ENCODE results near the gene ZNF341. TPM values are rescaled to one million over a fixed set of nuclear protein-coding genes. Genes with fewer than 3 reads are reported as not detected.

The ZNF341 gene
- total RNA-seq, 1 donor from 2014 or later = 8.3 TPM

GRCh38 chr20:33772439-33772838 lies 40.6 kb downstream of the ZNF341 start:
- TF ChIP-seq, protein P1, sequence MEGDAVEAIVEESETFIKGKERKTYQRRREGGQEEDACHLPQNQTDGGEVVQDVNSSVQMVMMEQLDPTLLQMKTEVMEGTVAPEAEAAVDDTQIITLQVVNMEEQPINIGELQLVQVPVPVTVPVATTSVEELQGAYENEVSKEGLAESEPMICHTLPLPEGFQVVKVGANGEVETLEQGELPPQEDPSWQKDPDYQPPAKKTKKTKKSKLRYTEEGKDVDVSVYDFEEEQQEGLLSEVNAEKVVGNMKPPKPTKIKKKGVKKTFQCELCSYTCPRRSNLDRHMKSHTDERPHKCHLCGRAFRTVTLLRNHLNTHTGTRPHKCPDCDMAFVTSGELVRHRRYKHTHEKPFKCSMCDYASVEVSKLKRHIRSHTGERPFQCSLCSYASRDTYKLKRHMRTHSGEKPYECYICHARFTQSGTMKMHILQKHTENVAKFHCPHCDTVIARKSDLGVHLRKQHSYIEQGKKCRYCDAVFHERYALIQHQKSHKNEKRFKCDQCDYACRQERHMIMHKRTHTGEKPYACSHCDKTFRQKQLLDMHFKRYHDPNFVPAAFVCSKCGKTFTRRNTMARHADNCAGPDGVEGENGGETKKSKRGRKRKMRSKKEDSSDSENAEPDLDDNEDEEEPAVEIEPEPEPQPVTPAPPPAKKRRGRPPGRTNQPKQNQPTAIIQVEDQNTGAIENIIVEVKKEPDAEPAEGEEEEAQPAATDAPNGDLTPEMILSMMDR (IDR thresholded peaks at IDR 0.05; ENCODE audit: unreplicated experiment) = no peak
- Mint-ChIP-seq H3K27ac (no peak overlapping the region), H3K27me3 (no peaks in the 10 kb centered on the region), H3K4me3 (ENCODE audit: low read depth) (no peak overlapping the region), H3K9me3 (ENCODE audit: low read depth) (no peaks in the 10 kb centered on the region), H3K36me3 (ENCODE audit: insufficient read depth) (peaks cover 2% of the 10 kb centered on the region), H3K4me1 (ENCODE audit: low read depth) (peaks cover 8% of the 10 kb centered on the region)
- no peak for DNase-seq (ENCODE audit: low spot score, unreplicated experiment)

DNA sequence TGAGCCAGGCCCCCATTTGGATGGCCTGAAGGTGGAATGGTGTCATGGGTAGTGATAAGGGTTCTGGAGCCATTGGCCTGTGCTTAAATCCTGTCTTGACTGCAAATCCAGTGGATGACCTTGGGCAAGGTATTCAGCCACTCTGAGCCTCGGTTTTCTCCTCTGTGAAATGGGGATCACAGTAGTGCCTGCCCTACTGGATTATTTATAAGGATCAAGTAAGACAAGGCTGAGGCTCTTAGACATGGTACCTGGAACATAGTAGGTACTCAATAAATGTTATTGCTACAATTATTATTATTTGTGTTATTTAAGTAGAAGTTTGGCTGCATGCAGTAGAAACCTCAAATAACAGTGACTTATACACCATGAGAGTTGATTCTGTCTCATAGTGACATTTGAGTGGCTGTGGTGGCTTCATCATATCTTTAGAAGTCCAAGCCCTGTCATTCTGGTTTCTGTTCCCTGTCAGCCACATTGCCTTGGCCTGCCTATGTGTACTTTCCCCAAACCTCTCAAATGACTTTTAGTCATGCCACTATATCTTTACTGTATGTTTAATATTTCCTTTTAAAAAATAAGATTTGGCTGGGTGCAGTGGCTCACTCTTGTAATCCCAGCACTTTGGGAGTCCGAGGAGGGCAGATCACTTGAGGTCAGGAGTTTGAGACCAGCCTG lies 41.8 kb downstream of the ZNF341 start:
- Mint-ChIP-seq H3K36me3 (ENCODE audit: insufficient read depth) (peaks cover 2% of the 10 kb centered on the region), H3K27me3 (no peaks in the 10 kb centered on the region), H3K9me3 (ENCODE audit: low read depth) (no peaks in the 10 kb centered on the region), H3K27ac (no peak overlapping the region), H3K4me1 (ENCODE audit: low read depth) (peaks cover 16% of the 10 kb centered on the region), H3K4me3 (ENCODE audit: low read depth) (no peak overlapping the region)
- TF ChIP-seq, protein P1 (IDR thresholded peaks at IDR 0.05; ENCODE audit: unreplicated experiment) = no peak
- DNase-seq (ENCODE audit: low spot score, unreplicated experiment) = no peak

- H3K4me1 Mint-ChIP-seq (ENCODE audit: low read depth) = peaks cover 21% of the 10 kb centered on the region
- H3K9me3 Mint-ChIP-seq (ENCODE audit: low read depth) = no peaks in the 10 kb centered on the region
- H3K4me3 Mint-ChIP-seq (ENCODE audit: low read depth) = no peak overlapping the region
- TF ChIP-seq, protein P1 (IDR thresholded peaks at IDR 0.05; ENCODE audit: unreplicated experiment) = no peak
- no peaks in the 10 kb centered on the region for H3K27me3 Mint-ChIP-seq
- H3K27ac Mint-ChIP-seq = peak overlapping the region; percentile 95
- H3K36me3 Mint-ChIP-seq (ENCODE audit: insufficient read depth) = no peaks in the 10 kb centered on the region
- DNase-seq (ENCODE audit: low spot score, unreplicated experiment) = no peak
Measured at GRCh38 chr20:33777816-33778215, 46.0 kb downstream of the ZNF341 start.

GRCh38 chr20:33781133-33781532 lies 49.3 kb downstream of the ZNF341 start:
- no peak for DNase-seq (ENCODE audit: low spot score, unreplicated experiment)
- TF ChIP-seq, protein P1 (IDR thresholded peaks at IDR 0.05; ENCODE audit: unreplicated experiment) = no peak
- H3K27me3 Mint-ChIP-seq = no peaks in the 10 kb centered on the region
- peaks cover 21% of the 10 kb centered on the region for H3K4me1 Mint-ChIP-seq (ENCODE audit: low read depth)
- H3K27ac Mint-ChIP-seq = peak overlapping the region; percentile 48
- H3K36me3 Mint-ChIP-seq (ENCODE audit: insufficient read depth) = no peaks in the 10 kb centered on the region
- H3K9me3 Mint-ChIP-seq (ENCODE audit: low read depth) = no peaks in the 10 kb centered on the region
- H3K4me3 Mint-ChIP-seq (ENCODE audit: low read depth) = no peak overlapping the region

DNA sequence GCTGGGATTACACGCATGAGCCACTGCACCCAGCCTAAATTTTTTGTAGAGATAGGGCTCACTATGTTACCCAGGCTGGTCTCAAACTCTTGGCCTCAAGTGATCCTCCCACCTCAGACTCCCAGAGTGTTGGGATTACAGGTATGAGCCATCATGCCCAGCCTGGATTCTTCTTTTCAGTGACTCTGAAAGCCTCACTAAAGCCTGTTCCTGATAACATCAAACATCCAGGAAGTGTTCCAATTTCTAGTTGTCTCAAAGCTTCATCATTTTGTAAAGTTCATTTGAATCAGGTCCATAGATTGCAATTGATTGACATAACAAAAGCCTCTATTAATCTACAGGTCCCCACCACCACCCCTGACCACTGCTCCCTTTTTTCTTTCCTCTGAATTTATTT lies 50.1 kb downstream of the ZNF341 start:
- Mint-ChIP-seq H3K27ac (no peak overlapping the region), H3K36me3 (ENCODE audit: insufficient read depth) (no peaks in the 10 kb centered on the region), H3K4me1 (ENCODE audit: low read depth) (peaks cover 21% of the 10 kb centered on the region), H3K9me3 (ENCODE audit: low read depth) (no peaks in the 10 kb centered on the region), H3K4me3 (ENCODE audit: low read depth) (no peak overlapping the region), H3K27me3 (no peaks in the 10 kb centered on the region)
- TF ChIP-seq, protein P1 (IDR thresholded peaks at IDR 0.05; ENCODE audit: unreplicated experiment) = no peak
- DNase-seq (ENCODE audit: low spot score, unreplicated experiment) = no peak

Measured in progenitor cell of endocrine pancreas (in vitro differentiated cells).